SJSA1 (cell line): ENCODE measurements around the gene ULK4. TPM values are rescaled to one million over a fixed set of nuclear protein-coding genes. Genes with fewer than 3 reads are reported as not detected.

Experiments used
- DNase-seq, 2 experiments: peaks; one replicate each; pipeline ENCODE4 v3.0.0-alpha.2; 2015 to 2020; ENCODE audit warnings: low spot score in 2 of 2, low read depth in 1 of 2
- H3K27ac ChIP-seq: fragments of 250-450 bp; sonication (Bioruptor Pico); 2 replicates; pipeline ENCODE4 v1.5.1; 2020; ENCODE audit warnings: mild to moderate bottlenecking, moderate library complexity
- H3K27me3 ChIP-seq: fragments of 250-450 bp; sonication (Bioruptor Pico); replicated peaks from 2 replicates; pipeline ENCODE4 v1.5.1; 2020; ENCODE audit warnings: mild to moderate bottlenecking, moderate library complexity
- H3K36me3 ChIP-seq: fragments of 250-450 bp; sonication (Bioruptor Pico); 2 replicates; pipeline ENCODE4 v1.5.1; 2020; ENCODE audit warnings: mild to moderate bottlenecking
- H3K4me1 ChIP-seq: fragments of 250-450 bp; sonication (Bioruptor Pico); replicated peaks from 2 replicates; pipeline ENCODE4 v1.6.1; 2021; ENCODE audit warnings: mild to moderate bottlenecking
- H3K4me3 ChIP-seq: fragments of 250-450 bp; sonication (Bioruptor Pico); 2 replicates; pipeline ENCODE4 v1.5.1; 2020; ENCODE audit warnings: mild to moderate bottlenecking
- H3K9me3 ChIP-seq: fragments of 250-450 bp; sonication (Bioruptor Pico); replicated peaks from 2 replicates; pipeline ENCODE4 v1.5.1; 2020; ENCODE audit warnings: mild to moderate bottlenecking
- total RNA-seq: library from RNA; depleted of rRNA; stranded (reverse); fragments of >200 nt; shearing (Covaris generic); gene quantifications from 2 replicates; pipeline ENCODE4 v1.2.3, GENCODE V29; 2014

The ULK4 gene
- total RNA-seq, 1 experiment from 2014 or later, result 10.9 TPM

- DNase-seq, result peak in 1 of 2 experiments; percentile 11
- H3K27ac ChIP-seq, result no peak overlapping the region
These were observed 686.8 kb downstream of the ULK4 start for GRCh38 chr3:41274944-41275668.

GRCh38 chr3:41272667-41273066 lies 689.2 kb downstream of the ULK4 start:
- Histone ChIP-seq H3K27ac (no peak overlapping the region), H3K9me3 (no peaks in the 10 kb centered on the region), H3K4me1 (peaks cover 18% of the 10 kb centered on the region), H3K27me3 (no peaks in the 10 kb centered on the region), H3K36me3 (no peaks in the 10 kb centered on the region), H3K4me3 (no peak overlapping the region)
- no peak for DNase-seq

More at GRCh38 chr3:41274944-41275668, 686.8 kb downstream of the ULK4 start:
- Histone ChIP-seq H3K4me1 (peaks cover 9% of the 10 kb centered on the region), H3K36me3 (no peaks in the 10 kb centered on the region), H3K27me3 (no peaks in the 10 kb centered on the region), H3K9me3 (no peaks in the 10 kb centered on the region), H3K4me3 (no peak overlapping the region)

GRCh38 chr3:41267975-41268640 lies 693.8 kb downstream of the ULK4 start:
- Histone ChIP-seq H3K9me3 (no peaks in the 10 kb centered on the region), H3K4me3 (no peak overlapping the region), H3K4me1 (peaks cover 44% of the 10 kb centered on the region), H3K27me3 (no peaks in the 10 kb centered on the region), H3K27ac (peak overlapping the region; percentile 68), H3K36me3 (no peaks in the 10 kb centered on the region)
- DNase-seq, result peak; percentile 73 to 84

- Histone ChIP-seq H3K27ac (peak overlapping the region; percentile 71), H3K36me3 (no peaks in the 10 kb centered on the region)
- peak; percentile 92 to 95 for DNase-seq
These were observed 696.1 kb downstream of the ULK4 start for GRCh38 chr3:41265823-41266273.

GRCh38 chr3:41265011-41265545 lies 696.8 kb downstream of the ULK4 start:
- H3K27ac ChIP-seq, result peak overlapping the region; percentile 71
- H3K9me3 ChIP-seq, result no peaks in the 10 kb centered on the region
- no peak overlapping the region for H3K4me3 ChIP-seq
- DNase-seq, result peak; percentile 70 to 82
- no peaks in the 10 kb centered on the region for H3K27me3 ChIP-seq
- H3K36me3 ChIP-seq, result no peaks in the 10 kb centered on the region
- H3K4me1 ChIP-seq, result peaks cover 47% of the 10 kb centered on the region

More at GRCh38 chr3:41265823-41266273, 696.1 kb downstream of the ULK4 start:
- H3K4me3 ChIP-seq, result no peak overlapping the region
- H3K4me1 ChIP-seq, result peaks cover 44% of the 10 kb centered on the region
- H3K9me3 ChIP-seq, result no peaks in the 10 kb centered on the region
- no peaks in the 10 kb centered on the region for H3K27me3 ChIP-seq

GRCh38 chr3:41260063-41260450 lies 701.8 kb downstream of the ULK4 start:
- DNase-seq, result no peak
- no peaks in the 10 kb centered on the region for H3K27me3 ChIP-seq
- H3K4me3 ChIP-seq, result no peak overlapping the region
- no peak overlapping the region for H3K27ac ChIP-seq
- H3K36me3 ChIP-seq, result no peaks in the 10 kb centered on the region
- H3K4me1 ChIP-seq, result peaks cover 22% of the 10 kb centered on the region
- no peaks in the 10 kb centered on the region for H3K9me3 ChIP-seq

- Histone ChIP-seq H3K27ac (no peak overlapping the region), H3K27me3 (no peaks in the 10 kb centered on the region), H3K36me3 (no peaks in the 10 kb centered on the region), H3K4me3 (no peak overlapping the region), H3K4me1 (peaks cover 17% of the 10 kb centered on the region), H3K9me3 (no peaks in the 10 kb centered on the region)
- peak in 1 of 2 experiments; percentile 42 for DNase-seq
These were observed 702.3 kb downstream of the ULK4 start for GRCh38 chr3:41259449-41260062.

- H3K27me3 ChIP-seq, result no peaks in the 10 kb centered on the region
- H3K4me3 ChIP-seq, result no peak overlapping the region
- peaks cover 14% of the 10 kb centered on the region for H3K4me1 ChIP-seq
- H3K27ac ChIP-seq, result no peak overlapping the region
- H3K36me3 ChIP-seq, result no peaks in the 10 kb centered on the region
- DNase-seq, result no peak
- no peaks in the 10 kb centered on the region for H3K9me3 ChIP-seq
These were observed 703.6 kb downstream of the ULK4 start for GRCh38 chr3:41258239-41258800.

GRCh38 chr3:41251593-41251992 lies 710.3 kb downstream of the ULK4 start:
- DNase-seq, result no peak
- no peak overlapping the region for H3K27ac ChIP-seq
- H3K27me3 ChIP-seq, result no peaks in the 10 kb centered on the region
- no peaks in the 10 kb centered on the region for H3K36me3 ChIP-seq
- H3K4me3 ChIP-seq, result no peak overlapping the region
- H3K9me3 ChIP-seq, result no peaks in the 10 kb centered on the region
- H3K4me1 ChIP-seq, result peaks cover 24% of the 10 kb centered on the region

GRCh38 chr3:41250825-41251224 lies 711.1 kb downstream of the ULK4 start:
- H3K9me3 ChIP-seq, result no peaks in the 10 kb centered on the region
- H3K36me3 ChIP-seq, result no peaks in the 10 kb centered on the region
- no peak for DNase-seq
- H3K4me1 ChIP-seq, result peaks cover 32% of the 10 kb centered on the region
- H3K4me3 ChIP-seq, result no peak overlapping the region
- H3K27me3 ChIP-seq, result no peaks in the 10 kb centered on the region
- H3K27ac ChIP-seq, result no peak overlapping the region

- Histone ChIP-seq H3K4me1 (peaks cover 33% of the 10 kb centered on the region), H3K9me3 (no peaks in the 10 kb centered on the region), H3K27me3 (no peaks in the 10 kb centered on the region), H3K4me3 (no peak overlapping the region), H3K27ac (no peak overlapping the region), H3K36me3 (peaks cover 10% of the 10 kb centered on the region)
- DNase-seq, result no peak
These were observed 712.6 kb downstream of the ULK4 start for GRCh38 chr3:41249318-41249717.

- Histone ChIP-seq H3K4me3 (no peak overlapping the region), H3K36me3 (peaks cover 15% of the 10 kb centered on the region), H3K27ac (no peak overlapping the region), H3K27me3 (no peaks in the 10 kb centered on the region), H3K9me3 (no peaks in the 10 kb centered on the region), H3K4me1 (peaks cover 33% of the 10 kb centered on the region)
- no peak for DNase-seq
These were observed 713.4 kb downstream of the ULK4 start for GRCh38 chr3:41248525-41248924.

- no peak overlapping the region for H3K4me3 ChIP-seq
- peak; percentile 65 to 70 for DNase-seq
These were observed 714.6 kb downstream of the ULK4 start for GRCh38 chr3:41247055-41248004.

More at GRCh38 chr3:41247055-41248004, 714.6 kb downstream of the ULK4 start:
- Histone ChIP-seq H3K4me1 (peaks cover 33% of the 10 kb centered on the region), H3K36me3 (peaks cover 26% of the 10 kb centered on the region), H3K27ac (peak overlapping the region; percentile 25), H3K9me3 (no peaks in the 10 kb centered on the region), H3K27me3 (no peaks in the 10 kb centered on the region)
